Fibroblast of lung (primary cell): ENCODE results near the gene CPSF3. TPM values are rescaled to one million over a fixed set of nuclear protein-coding genes. Genes with fewer than 3 reads are reported as not detected.

Source experiments
- DNase-seq, 2 donors: peaks; one replicate each; pipeline versions ENCODE4 v3.0.0 to v3.0.0-alpha.2; 2010; ENCODE audit warnings: low read depth in 2 of 2
- H2AFZ ChIP-seq: 2 replicates; pipeline ENCODE4 v1.5.1; 2012; ENCODE audit warnings: low read length, control low read depth, inconsistent platforms
- H3K27ac ChIP-seq: 2 replicates; pipeline ENCODE4 v1.5.1; 2011; ENCODE audit warnings: low read length, control low read depth; ENCODE audit not compliant: insufficient read depth
- H3K27me3 ChIP-seq: 2 replicates; pipeline ENCODE4 v1.5.1; 2011; ENCODE audit warnings: mild to moderate bottlenecking, low read length; ENCODE audit not compliant: control insufficient read depth, insufficient read depth
- H3K36me3 ChIP-seq: 2 replicates; pipeline ENCODE4 v1.5.1; 2011; ENCODE audit warnings: low read length; ENCODE audit not compliant: control insufficient read depth, insufficient read depth
- H3K4me1 ChIP-seq: 2 replicates; pipeline ENCODE4 v1.5.1; 2011; ENCODE audit warnings: low read length; ENCODE audit not compliant: control insufficient read depth, insufficient read depth; ENCODE audit errors: extremely low read depth
- H3K4me2 ChIP-seq: 2 replicates; pipeline ENCODE4 v1.5.1; 2011; ENCODE audit warnings: low read length, control low read depth; ENCODE audit not compliant: insufficient read depth; ENCODE audit errors: extremely low read depth
- H3K4me3 ChIP-seq, 4 experiments: fragments of 200-600 bp in 1 of 4; sonication (generic) in 1 of 4; replicated peaks in 1 of 4; 2 replicates each; pipeline ENCODE4 v1.5.1; 2011 to 2016; ENCODE audit warnings: low read length in 4 of 4, low read depth in 3 of 4, mild to moderate bottlenecking in 3 of 4, control low read depth in 2 of 4, inconsistent platforms in 1 of 4, mixed read lengths in 1 of 4; ENCODE audit not compliant: insufficient read depth in 1 of 4; ENCODE audit errors: control extremely low read depth in 1 of 4
- H3K79me2 ChIP-seq: 2 replicates; pipeline ENCODE4 v1.5.1; 2012; ENCODE audit warnings: mild to moderate bottlenecking, low read length, inconsistent platforms; ENCODE audit not compliant: control insufficient read depth, insufficient read depth
- H3K9ac ChIP-seq: 2 replicates; pipeline ENCODE4 v1.5.1; 2011; ENCODE audit warnings: mild to moderate bottlenecking, low read length, control low read depth; ENCODE audit not compliant: insufficient read depth
- H3K9me3 ChIP-seq: 2 replicates; pipeline ENCODE4 v1.5.1; 2012; ENCODE audit warnings: low read depth, low read length; ENCODE audit not compliant: control insufficient read depth, insufficient read depth
- H4K20me1 ChIP-seq: 2 replicates; pipeline ENCODE4 v1.5.1; 2011; ENCODE audit warnings: low read length; ENCODE audit not compliant: control insufficient read depth, insufficient read depth; ENCODE audit errors: extremely low read depth
- EZH2 ChIP-seq: IDR thresholded peaks from 2 replicates; pipeline ENCODE4 v1.5.1; 2012; ENCODE audit warnings: low read length, control low read depth, mild to moderate bottlenecking; ENCODE audit errors: missing control alignments
- polyA plus RNA-seq, 2 donors: library from polyadenylated mRNA; depleted of rRNA in 1 of 2; stranded (reverse) in 1 of 2; unstranded in 1 of 2; fragments of >200 nt; gene quantifications; 2 replicates each; pipeline ENCODE4 v1.2.1, GENCODE V29; 2011 to 2012; ENCODE audit warnings: missing spikeins in 1 of 2
- total RNA-seq: library from RNA; depleted of rRNA; stranded (reverse); fragments of >200 nt; gene quantifications from 2 replicates; pipeline ENCODE4 v1.2.1, GENCODE V29; 2014
- TF ChIP-seq, protein P1 (sequence below), 2 donors: IDR thresholded peaks in 1 of 2; conservative IDR thresholded peaks in 1 of 2; 1 replicate in 1 of 2; 2 replicates in 1 of 2; pipeline ENCODE4 v1.5.1; 2011 to 2012; ENCODE audit warnings: low read length in 2 of 2, control low read depth in 1 of 2, inconsistent platforms in 1 of 2, low read depth in 1 of 2, mild to moderate bottlenecking in 1 of 2

CPSF3 gene
- total and polyA plus RNA-seq, 2 donors (not counting 1 experiment from before 2014, with no cell fraction given) = 48.6 to 53.0 TPM

DNA sequence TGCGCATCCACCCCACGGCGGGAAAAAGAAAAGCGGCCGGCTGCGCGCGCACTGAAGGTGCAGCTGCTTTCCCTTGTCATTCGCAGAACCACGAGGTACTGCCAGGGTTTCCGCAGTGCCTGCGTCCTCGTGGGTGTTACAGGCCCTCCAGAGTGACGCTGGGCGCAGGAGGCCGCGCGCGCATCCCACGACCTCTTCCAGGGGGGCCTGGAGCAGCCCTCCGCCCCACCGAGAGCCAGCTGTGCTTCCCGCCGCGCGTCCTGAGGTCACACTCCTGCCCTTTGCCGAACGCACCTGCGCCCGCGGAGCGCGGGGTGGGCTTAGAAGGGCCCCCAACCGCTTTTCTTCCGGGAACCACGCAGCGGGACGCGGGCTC lies 50.5 kb downstream of the CPSF3 start:
- Histone ChIP-seq H3K79me2 (peaks cover 27% of the 10 kb centered on the region), H3K27ac (peak overlapping the region; percentile 91), H3K4me3 (peak overlapping the region; percentile 56 to 86 (median 76)), H3K4me2 (peak overlapping the region; percentile 89), H3K36me3 (peaks cover 7% of the 10 kb centered on the region), H2AFZ (peak overlapping the region; percentile 75), H3K9me3 (no peaks in the 10 kb centered on the region), H3K9ac (peak overlapping the region; percentile 92), H3K27me3 (no peaks in the 10 kb centered on the region), H3K4me1 (peaks cover 5% of the 10 kb centered on the region), H4K20me1 (no peaks in the 10 kb centered on the region)
- TF ChIP-seq EZH2 = no peak
- TF ChIP-seq, protein P1, sequence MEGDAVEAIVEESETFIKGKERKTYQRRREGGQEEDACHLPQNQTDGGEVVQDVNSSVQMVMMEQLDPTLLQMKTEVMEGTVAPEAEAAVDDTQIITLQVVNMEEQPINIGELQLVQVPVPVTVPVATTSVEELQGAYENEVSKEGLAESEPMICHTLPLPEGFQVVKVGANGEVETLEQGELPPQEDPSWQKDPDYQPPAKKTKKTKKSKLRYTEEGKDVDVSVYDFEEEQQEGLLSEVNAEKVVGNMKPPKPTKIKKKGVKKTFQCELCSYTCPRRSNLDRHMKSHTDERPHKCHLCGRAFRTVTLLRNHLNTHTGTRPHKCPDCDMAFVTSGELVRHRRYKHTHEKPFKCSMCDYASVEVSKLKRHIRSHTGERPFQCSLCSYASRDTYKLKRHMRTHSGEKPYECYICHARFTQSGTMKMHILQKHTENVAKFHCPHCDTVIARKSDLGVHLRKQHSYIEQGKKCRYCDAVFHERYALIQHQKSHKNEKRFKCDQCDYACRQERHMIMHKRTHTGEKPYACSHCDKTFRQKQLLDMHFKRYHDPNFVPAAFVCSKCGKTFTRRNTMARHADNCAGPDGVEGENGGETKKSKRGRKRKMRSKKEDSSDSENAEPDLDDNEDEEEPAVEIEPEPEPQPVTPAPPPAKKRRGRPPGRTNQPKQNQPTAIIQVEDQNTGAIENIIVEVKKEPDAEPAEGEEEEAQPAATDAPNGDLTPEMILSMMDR (conservative IDR thresholded peaks at IDR 0.05 in 1 of 2, IDR thresholded peaks at IDR 0.05 in 1 of 2; ENCODE audit: low read depth in 1 of 2, low read length in 2 of 2) = no peak
- peak in 1 of 2 donors; percentile 32 for DNase-seq

DNA sequence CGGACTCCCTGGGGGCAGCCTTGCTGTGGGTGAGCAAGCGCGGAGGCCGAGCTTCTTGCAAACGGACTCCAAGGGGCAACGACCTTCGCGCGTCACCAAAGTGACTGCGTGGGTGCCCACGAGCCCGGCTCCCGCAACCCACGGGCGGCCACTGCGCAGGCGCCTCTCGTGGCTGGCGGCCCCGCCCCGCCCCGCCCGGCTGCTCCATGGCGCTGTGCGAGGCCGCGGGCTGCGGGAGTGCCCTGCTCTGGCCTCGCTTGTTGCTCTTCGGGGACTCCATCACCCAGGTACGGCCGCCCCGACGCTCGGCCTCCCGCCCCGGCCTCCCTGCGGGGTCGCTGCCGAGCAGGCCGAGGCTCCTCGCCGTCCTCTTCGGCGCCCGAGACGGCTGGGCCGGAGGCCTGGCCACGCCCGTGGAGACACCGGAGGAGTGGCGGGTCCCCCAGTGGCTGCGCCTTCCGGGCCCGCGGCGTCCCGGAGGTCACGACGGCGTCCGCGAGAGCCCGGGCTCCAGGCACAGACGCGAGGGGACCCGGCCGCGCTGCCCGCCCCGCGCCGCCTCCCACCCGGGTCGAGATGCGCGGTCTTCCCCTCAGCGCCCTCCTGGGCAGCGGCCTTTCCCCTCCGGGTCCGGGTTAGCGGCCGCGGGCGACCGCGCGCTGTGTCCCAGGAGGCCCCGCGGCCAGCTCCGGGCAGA lies 51.1 kb downstream of the CPSF3 start, which contains the start of gene IAH1:
Gene IAH1, plus strand, starts transcription at position 191 of the 697 bp plus-strand sequence. Its CDS starts 16 bp downstream, at position 207.
- Histone ChIP-seq H3K4me1 (peaks cover 5% of the 10 kb centered on the region), H3K9ac (peak within 1 kb of the TSS; percentile 92), H3K4me3 (peak within 1 kb of the TSS; percentile 68 to 88 (median 85)), H3K79me2 (peaks cover 27% of the 10 kb centered on the region), H4K20me1 (no peaks in the 10 kb centered on the region), H3K27ac (peak within 1 kb of the TSS; percentile 91), H3K36me3 (peaks cover 5% of the 10 kb centered on the region), H2AFZ (peak within 1 kb of the TSS; percentile 82), H3K9me3 (no peaks in the 10 kb centered on the region), H3K27me3 (no peaks in the 10 kb centered on the region), H3K4me2 (peak within 1 kb of the TSS; percentile 89)
- peak; percentile 29 to 37 for DNase-seq
- no peak for TF ChIP-seq EZH2
- TF ChIP-seq, protein P1 (conservative IDR thresholded peaks at IDR 0.05 in 1 of 2, IDR thresholded peaks at IDR 0.05 in 1 of 2; ENCODE audit: low read depth in 1 of 2, low read length in 2 of 2) = no peak

DNA sequence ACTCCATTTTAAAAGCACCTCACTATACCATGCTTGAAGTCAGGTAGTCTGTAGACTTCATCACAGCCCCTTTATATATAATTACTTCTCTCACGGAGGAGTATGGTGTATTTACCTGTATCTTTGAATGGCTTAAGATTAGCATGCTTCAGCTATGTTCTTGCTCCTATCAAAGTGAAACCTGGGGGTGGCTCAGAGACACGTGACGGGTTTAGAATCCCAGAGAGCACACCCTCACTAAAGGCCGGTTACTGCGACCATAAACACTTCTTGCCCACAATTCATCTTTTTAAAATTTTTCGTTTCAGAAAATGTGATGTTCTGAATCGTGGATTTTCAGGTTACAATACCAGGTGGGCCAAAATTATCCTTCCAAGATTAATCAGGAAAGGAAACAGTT lies 54.5 kb downstream of the CPSF3 start:
- Histone ChIP-seq H3K4me3 (no peak overlapping the region), H3K4me2 (no peak overlapping the region), H4K20me1 (no peaks in the 10 kb centered on the region), H3K27ac (no peak overlapping the region), H3K4me1 (peaks cover 5% of the 10 kb centered on the region), H3K9ac (no peak overlapping the region), H3K79me2 (peaks cover 27% of the 10 kb centered on the region), H3K36me3 (peaks cover 15% of the 10 kb centered on the region), H2AFZ (no peak overlapping the region), H3K27me3 (no peaks in the 10 kb centered on the region), H3K9me3 (no peaks in the 10 kb centered on the region)
- TF ChIP-seq, protein P1 (conservative IDR thresholded peaks at IDR 0.05 in 1 of 2, IDR thresholded peaks at IDR 0.05 in 1 of 2; ENCODE audit: low read depth in 1 of 2, low read length in 2 of 2) = no peak
- TF ChIP-seq EZH2 = no peak
- DNase-seq = no peak
